ENCODE measurements around the gene MUC5B.
A peak's percentile ranks its signal among the peaks of the same experiment; 100 is the strongest.

Gene MUC5B

GRCh38 chr11:1291295-1292017 is 68.6 kb downstream of the MUC5B start:
- Histone ChIP-seq H3K4me3 (ENCODE audit: low read depth in 1 of 5, low read length in 5 of 5) (no peak overlapping the region), H3K9me3 (ENCODE audit: control insufficient read depth in 5 of 5, low read length in 5 of 5) (no peaks in the 10 kb centered on the region), H3K27me3 (ENCODE audit: control insufficient read depth in 5 of 5, insufficient read depth in 4 of 5, low read length in 5 of 5) (no peaks in the 10 kb centered on the region), H3K9ac (ENCODE audit: low read length in 5 of 5) (no peak overlapping the region), H3K27ac (ENCODE audit: low read depth, low read length) (no peak overlapping the region), H3K4me1 (ENCODE audit: control insufficient read depth in 5 of 5, insufficient read depth in 5 of 5, low read length in 5 of 5) (peaks cover 0 to 14% (median 0%) of the 10 kb centered on the region in 5 donors), H3K36me3 (ENCODE audit: control insufficient read depth in 5 of 5, insufficient read depth in 5 of 5, low read length in 5 of 5) (peaks cover 0 to 76% (median 69%) of the 10 kb centered on the region in 5 donors)

GRCh38 chr11:1292018-1292643 is 69.3 kb downstream of the MUC5B start:
- no peak overlapping the region for H3K27ac ChIP-seq (ENCODE audit: low read depth, low read length)
- H3K36me3 ChIP-seq (ENCODE audit: control insufficient read depth in 5 of 5, insufficient read depth in 5 of 5, low read length in 5 of 5) = peaks cover 0 to 71% (median 63%) of the 10 kb centered on the region in 5 donors
- H3K4me1 ChIP-seq (ENCODE audit: control insufficient read depth in 5 of 5, insufficient read depth in 5 of 5, low read length in 5 of 5) = peaks cover 0 to 14% (median 0%) of the 10 kb centered on the region in 5 donors
- H3K9ac ChIP-seq (ENCODE audit: low read length in 5 of 5) = no peak overlapping the region
- no peaks in the 10 kb centered on the region for H3K9me3 ChIP-seq (ENCODE audit: control insufficient read depth in 5 of 5, low read length in 5 of 5)
- no peaks in the 10 kb centered on the region for H3K27me3 ChIP-seq (ENCODE audit: control insufficient read depth in 5 of 5, insufficient read depth in 4 of 5, low read length in 5 of 5)
- no peak overlapping the region for H3K4me3 ChIP-seq (ENCODE audit: low read depth in 1 of 5, low read length in 5 of 5)

GRCh38 chr11:1292644-1293618 is 70.1 kb downstream of the MUC5B start:
- no peak overlapping the region for H3K27ac ChIP-seq (ENCODE audit: low read depth, low read length)
- no peak overlapping the region for H3K4me3 ChIP-seq (ENCODE audit: low read depth in 1 of 5, low read length in 5 of 5)
- H3K4me1 ChIP-seq (ENCODE audit: control insufficient read depth in 5 of 5, insufficient read depth in 5 of 5, low read length in 5 of 5) = peaks cover 0 to 18% (median 4%) of the 10 kb centered on the region in 5 donors
- H3K27me3 ChIP-seq (ENCODE audit: control insufficient read depth in 5 of 5, insufficient read depth in 4 of 5, low read length in 5 of 5) = no peaks in the 10 kb centered on the region
- peaks cover 0 to 76% (median 64%) of the 10 kb centered on the region in 5 donors for H3K36me3 ChIP-seq (ENCODE audit: control insufficient read depth in 5 of 5, insufficient read depth in 5 of 5, low read length in 5 of 5)
- no peak overlapping the region for H3K9ac ChIP-seq (ENCODE audit: low read length in 5 of 5)
- H3K9me3 ChIP-seq (ENCODE audit: control insufficient read depth in 5 of 5, low read length in 5 of 5) = no peaks in the 10 kb centered on the region

- Histone ChIP-seq H3K4me3 (ENCODE audit: low read depth in 1 of 5, low read length in 5 of 5) (no peak overlapping the region), H3K36me3 (ENCODE audit: control insufficient read depth in 5 of 5, insufficient read depth in 5 of 5, low read length in 5 of 5) (peaks cover 0 to 73% (median 61%) of the 10 kb centered on the region in 5 donors), H3K4me1 (ENCODE audit: control insufficient read depth in 5 of 5, insufficient read depth in 5 of 5, low read length in 5 of 5) (peaks cover 2 to 23% (median 10%) of the 10 kb centered on the region in 5 donors), H3K27me3 (ENCODE audit: control insufficient read depth in 5 of 5, insufficient read depth in 4 of 5, low read length in 5 of 5) (no peaks in the 10 kb centered on the region), H3K27ac (ENCODE audit: low read depth, low read length) (no peak overlapping the region), H3K9me3 (ENCODE audit: control insufficient read depth in 5 of 5, low read length in 5 of 5) (no peaks in the 10 kb centered on the region), H3K9ac (ENCODE audit: low read length in 5 of 5) (no peak overlapping the region)
These were observed 70.8 kb downstream of the MUC5B start for GRCh38 chr11:1293619-1294015.

- Histone ChIP-seq H3K4me1 (ENCODE audit: control insufficient read depth in 5 of 5, insufficient read depth in 5 of 5, low read length in 5 of 5) (peaks cover 2 to 34% (median 21%) of the 10 kb centered on the region in 5 donors), H3K27ac (ENCODE audit: low read depth, low read length) (no peak overlapping the region)
These were observed 72.2 kb downstream of the MUC5B start for GRCh38 chr11:1295086-1295485.

GRCh38 chr11:1295591-1295990 is 72.7 kb downstream of the MUC5B start:
- no peak overlapping the region for H3K9ac ChIP-seq (ENCODE audit: low read length in 5 of 5)
- H3K36me3 ChIP-seq (ENCODE audit: control insufficient read depth in 5 of 5, insufficient read depth in 5 of 5, low read length in 5 of 5) = peaks cover 0 to 57% (median 42%) of the 10 kb centered on the region in 5 donors
- H3K4me1 ChIP-seq (ENCODE audit: control insufficient read depth in 5 of 5, insufficient read depth in 5 of 5, low read length in 5 of 5) = peaks cover 2 to 34% (median 21%) of the 10 kb centered on the region in 5 donors
- H3K27me3 ChIP-seq (ENCODE audit: control insufficient read depth in 5 of 5, insufficient read depth in 4 of 5, low read length in 5 of 5) = no peaks in the 10 kb centered on the region
- no peak overlapping the region for H3K4me3 ChIP-seq (ENCODE audit: low read depth in 1 of 5, low read length in 5 of 5)
- no peaks in the 10 kb centered on the region for H3K9me3 ChIP-seq (ENCODE audit: control insufficient read depth in 5 of 5, low read length in 5 of 5)
- no peak overlapping the region for H3K27ac ChIP-seq (ENCODE audit: low read depth, low read length)

More at GRCh38 chr11:1295086-1295485, 72.2 kb downstream of the MUC5B start:
- Histone ChIP-seq H3K36me3 (ENCODE audit: control insufficient read depth in 5 of 5, insufficient read depth in 5 of 5, low read length in 5 of 5) (peaks cover 0 to 61% (median 47%) of the 10 kb centered on the region in 5 donors), H3K27me3 (ENCODE audit: control insufficient read depth in 5 of 5, insufficient read depth in 4 of 5, low read length in 5 of 5) (no peaks in the 10 kb centered on the region), H3K4me3 (ENCODE audit: low read depth in 1 of 5, low read length in 5 of 5) (no peak overlapping the region), H3K9me3 (ENCODE audit: control insufficient read depth in 5 of 5, low read length in 5 of 5) (no peaks in the 10 kb centered on the region), H3K9ac (ENCODE audit: low read length in 5 of 5) (no peak overlapping the region)

GRCh38 chr11:1296287-1296686 is 73.4 kb downstream of the MUC5B start:
- Histone ChIP-seq H3K27me3 (ENCODE audit: control insufficient read depth in 5 of 5, insufficient read depth in 4 of 5, low read length in 5 of 5) (no peaks in the 10 kb centered on the region), H3K36me3 (ENCODE audit: control insufficient read depth in 5 of 5, insufficient read depth in 5 of 5, low read length in 5 of 5) (peaks cover 0 to 58% (median 37%) of the 10 kb centered on the region in 5 donors), H3K9ac (ENCODE audit: low read length in 5 of 5) (no peak overlapping the region), H3K4me3 (ENCODE audit: low read depth in 1 of 5, low read length in 5 of 5) (no peak overlapping the region), H3K9me3 (ENCODE audit: control insufficient read depth in 5 of 5, low read length in 5 of 5) (no peaks in the 10 kb centered on the region), H3K4me1 (ENCODE audit: control insufficient read depth in 5 of 5, insufficient read depth in 5 of 5, low read length in 5 of 5) (peaks cover 2 to 34% (median 21%) of the 10 kb centered on the region in 5 donors), H3K27ac (ENCODE audit: low read depth, low read length) (no peak overlapping the region)

- Histone ChIP-seq H3K9me3 (ENCODE audit: control insufficient read depth in 5 of 5, low read length in 5 of 5) (no peaks in the 10 kb centered on the region), H3K4me1 (ENCODE audit: control insufficient read depth in 5 of 5, insufficient read depth in 5 of 5, low read length in 5 of 5) (peaks cover 2 to 34% (median 25%) of the 10 kb centered on the region in 5 donors), H3K27me3 (ENCODE audit: control insufficient read depth in 5 of 5, insufficient read depth in 4 of 5, low read length in 5 of 5) (no peaks in the 10 kb centered on the region), H3K9ac (ENCODE audit: low read length in 5 of 5) (no peak overlapping the region), H3K27ac (ENCODE audit: low read depth, low read length) (no peak overlapping the region), H3K4me3 (ENCODE audit: low read depth in 1 of 5, low read length in 5 of 5) (no peak overlapping the region), H3K36me3 (ENCODE audit: control insufficient read depth in 5 of 5, insufficient read depth in 5 of 5, low read length in 5 of 5) (peaks cover 0 to 53% (median 37%) of the 10 kb centered on the region in 5 donors)
These were observed 74.2 kb downstream of the MUC5B start for GRCh38 chr11:1297011-1297575.

- H3K4me3 ChIP-seq (ENCODE audit: low read depth in 1 of 5, low read length in 5 of 5) = no peak overlapping the region
- H3K4me1 ChIP-seq (ENCODE audit: control insufficient read depth in 5 of 5, insufficient read depth in 5 of 5, low read length in 5 of 5) = peaks cover 2 to 33% (median 27%) of the 10 kb centered on the region in 5 donors
- H3K27me3 ChIP-seq (ENCODE audit: control insufficient read depth in 5 of 5, insufficient read depth in 4 of 5, low read length in 5 of 5) = no peaks in the 10 kb centered on the region
- no peak overlapping the region for H3K27ac ChIP-seq (ENCODE audit: low read depth, low read length)
- H3K36me3 ChIP-seq (ENCODE audit: control insufficient read depth in 5 of 5, insufficient read depth in 5 of 5, low read length in 5 of 5) = peaks cover 0 to 46% (median 31%) of the 10 kb centered on the region in 5 donors
- H3K9ac ChIP-seq (ENCODE audit: low read length in 5 of 5) = peak overlapping the region in 1 of 5 donors; percentile 47
- H3K9me3 ChIP-seq (ENCODE audit: control insufficient read depth in 5 of 5, low read length in 5 of 5) = no peaks in the 10 kb centered on the region
These were observed 75.0 kb downstream of the MUC5B start for GRCh38 chr11:1297576-1298473.

All from subcutaneous abdominal adipose tissue (tissue), 5 donors.